K562 (cell line): Measurements from ENCODE around the gene PTPRF. TPM values are rescaled to one million over a fixed set of nuclear protein-coding genes. Genes with fewer than 3 reads are reported as not detected.

ENCODE experiments used
- ARID3A ChIP-seq: IDR thresholded peaks from 2 replicates; pipeline ENCODE4 v1.6.1; 2012; ENCODE audit warnings: low read depth, low read length, improper control_type of control experiment, borderline replicate concordance
- CEBPB ChIP-seq: fragments of 450-650 bp; IDR thresholded peaks from 2 replicates; pipeline ENCODE4 v1.6.1; 2016; ENCODE audit warnings: missing genetic modification characterization, missing compliant biosample characterization
- CGGBP1 ChIP-seq: fragments of 250-450 bp; sonication (Bioruptor Pico); IDR thresholded peaks from 2 replicates; pipeline ENCODE4 v1.9.0; 2021; ENCODE audit warnings: mild to moderate bottlenecking
- E2F8 ChIP-seq: fragments of 450-650 bp; IDR thresholded peaks from 2 replicates; pipeline ENCODE4 v1.7.1; 2018; ENCODE audit warnings: mild to moderate bottlenecking, low read depth; ENCODE audit not compliant: partially characterized antibody
- E4F1 ChIP-seq: fragments of 250-450 bp; sonication (Bioruptor Pico); IDR thresholded peaks from 2 replicates; pipeline ENCODE4 v1.5.0; 2021; ENCODE audit warnings: mild to moderate bottlenecking, borderline replicate concordance
- ESRRB ChIP-seq: fragments of 250-450 bp; sonication (Bioruptor Pico); IDR thresholded peaks from 2 replicates; pipeline ENCODE4 v1.5.0; 2020; ENCODE audit warnings: mild to moderate bottlenecking, moderate library complexity, borderline replicate concordance
- FOXM1 ChIP-seq, 2 experiments: fragments of 450-650 bp in 1 of 2; sonication (generic) in 1 of 2; formaldehyde crosslinking in 1 of 2; IDR thresholded peaks; 2 replicates each; pipeline versions ENCODE4 v1.6.1 to v1.9.0; 2017 to 2022; ENCODE audit warnings: low read depth in 2 of 2, mild to moderate bottlenecking in 2 of 2, missing genetic modification reagents in 1 of 2, moderate library complexity in 1 of 2
- FUS ChIP-seq: fragments of 200-400 bp; formaldehyde crosslinking; optimal IDR thresholded peaks from 2 replicates; pipeline ENCODE3; 2017; ENCODE audit warnings: low read depth, low read length
- NELFE ChIP-seq: IDR thresholded peaks from 2 replicates; pipeline ENCODE4 v1.6.1; 2011; ENCODE audit warnings: mild to moderate bottlenecking; ENCODE audit not compliant: insufficient read depth, insufficient read length
- POLR2AphosphoS2 ChIP-seq: IDR thresholded peaks from 2 replicates; pipeline ENCODE4 v1.6.1; 2012; ENCODE audit warnings: low read length, improper control_type of control experiment
- POLR2AphosphoS5 ChIP-seq: IDR thresholded peaks from 2 replicates; pipeline ENCODE4 v1.6.1; 2011; ENCODE audit warnings: mild to moderate bottlenecking, low read depth, low read length, moderate library complexity; ENCODE audit not compliant: control insufficient read depth, insufficient read depth
- RBM17 ChIP-seq: fragments of 200-400 bp; formaldehyde crosslinking; IDR thresholded peaks from 2 replicates; pipeline ENCODE4 v1.6.1; 2017; ENCODE audit warnings: low read depth, mild to moderate bottlenecking, low read length, borderline replicate concordance
- RBM25 ChIP-seq: fragments of 200-400 bp; formaldehyde crosslinking; IDR thresholded peaks from 2 replicates; pipeline ENCODE4 v1.6.1; 2018; ENCODE audit warnings: low read length, low read depth, moderate library complexity; ENCODE audit not compliant: severe bottlenecking
- RCOR1 ChIP-seq, 2 experiments: IDR thresholded peaks; 2 replicates each; pipeline ENCODE4 v1.6.1; 2012; ENCODE audit warnings: low read depth in 2 of 2, low read length in 2 of 2, borderline replicate concordance in 1 of 2, improper control_type of control experiment in 1 of 2
- SRSF3 ChIP-seq: fragments of 200-400 bp; formaldehyde crosslinking; IDR thresholded peaks from 2 replicates; pipeline ENCODE4 v1.6.1; 2016; ENCODE audit warnings: mild to moderate bottlenecking, low read length, moderate library complexity; ENCODE audit not compliant: insufficient read depth
- SUPT5H ChIP-seq: fragments of 450-650 bp; IDR thresholded peaks from 2 replicates; pipeline ENCODE4 v1.6.1; 2016
- TAF9B ChIP-seq: fragments of 450-650 bp; IDR thresholded peaks from 2 replicates; pipeline ENCODE4 v1.6.1; 2018; ENCODE audit warnings: mild to moderate bottlenecking; ENCODE audit not compliant: partially characterized antibody
- ZKSCAN3 ChIP-seq: fragments of 250-450 bp; sonication (Bioruptor Pico); IDR thresholded peaks from 2 replicates; pipeline ENCODE4 v1.4.0; 2020
- ZNF217 ChIP-seq: sonication (generic); formaldehyde crosslinking; IDR thresholded peaks from 2 replicates; pipeline ENCODE4 v1.8.0; 2022; ENCODE audit warnings: mild to moderate bottlenecking, missing genetic modification reagents
- polyA plus RNA-seq, 8 experiments: library from polyadenylated mRNA; depleted of rRNA in 4 of 8; stranded (reverse) in 5 of 8; unstranded in 3 of 8; fragments of >200 nt; fragmentation: Nextera tagmentation in 2 of 8; fragmentation: Illumina TruSeq in 1 of 8; extraction: Ambion mirVana in 2 of 8; extraction: Trizol in 1 of 8; gene quantifications; 2 replicates each; pipeline versions ENCODE4 v1.2.1 to v1.2.3, GENCODE V29; 2011 to 2014; ENCODE audit warnings: inconsistent platforms in 1 of 8, missing spikeins in 1 of 8
- total RNA-seq, 7 experiments: library from RNA; depleted of rRNA in 6 of 7; stranded (reverse); fragments of >200 nt in 6 of 7; fragmentation: Illumina TruSeq in 2 of 7; extraction: Trizol in 2 of 7; gene quantifications; 2 replicates each; pipeline versions ENCODE4 v1.2.1 to v1.2.3, GENCODE V29; 2011 to 2021; ENCODE audit warnings: low replicate concordance in 1 of 7

PTPRF gene
- total and polyA plus RNA-seq, 9 of the 15 experiments (the other 6 are each of a cell fraction or from before 2014, with no cell fraction given), result 0.13 to 4.3 (median 1.1) TPM

GRCh38 chr1:43650310-43651085 lies 119.8 kb downstream of the PTPRF start (continued):
- TF ChIP-seq ARID3A, result peak; percentile 15; the same call in 1 of the 2 replicates
- TF ChIP-seq NELFE, result no peak
- TF ChIP-seq POLR2AphosphoS2, result no peak
- TF ChIP-seq ZKSCAN3 (CRISPR knock-in tag), result no peak
- TF ChIP-seq FUS, result no peak
- TF ChIP-seq TAF9B, result peak; percentile 76
- TF ChIP-seq CEBPB (tag), result peak; percentile 88
- TF ChIP-seq SRSF3, result no peak
- peak; percentile 99 for TF ChIP-seq SUPT5H
- no peak for TF ChIP-seq FOXM1 (IDR thresholded peaks at IDR 0.05; ENCODE audit: low read depth)
- TF ChIP-seq FOXM1 (CRISPR knock-in tag; IDR thresholded peaks at IDR 0.05; ENCODE audit: low read depth), result no peak
- peak; percentile 62 for TF ChIP-seq E2F8
- TF ChIP-seq CGGBP1, result peak; percentile 91
- TF ChIP-seq RBM17, result no peak
- TF ChIP-seq ESRRB, result no peak
- TF ChIP-seq ZNF217 (CRISPR knock-in tag), result no peak
- TF ChIP-seq POLR2AphosphoS5, result peak; percentile 89
- no peak for TF ChIP-seq E4F1 (CRISPR knock-in tag)
- peak; percentile 95 for TF ChIP-seq RBM25
- peak in 1 of 2 experiments; percentile 83; a peak in 2 of 4 replicates for TF ChIP-seq RCOR1 (IDR thresholded peaks at IDR 0.05; ENCODE audit: borderline replicate concordance in 1 of 2, low read depth in 2 of 2, low read length in 2 of 2)
